HepG2 (cell line): ENCODE results near the gene EXOC1. TPM values are rescaled to one million over a fixed set of nuclear protein-coding genes. Genes with fewer than 3 reads are reported as not detected.

Experiments used
- ATAC-seq: fragments of 200-7000 bp; cut with Tn5 transposase; 3 replicates; pipeline ENCODE4 v1.9.1; 2020; ENCODE audit warnings: mild to moderate bottlenecking, moderate library complexity
- BruUV-seq: library from RNA; stranded (reverse); fragments of 400-500 nt; replicated peaks from 2 replicates; lab custom pipeline; 2021; lab: Mats Ljungman, UMichigan
- CTCF ChIA-PET: fragments of 300-600 bp; formaldehyde crosslinking; extraction: SDS; loops from one replicate; lab custom pipeline; 2021; ENCODE audit warnings: low total read pairs, inconsistent platforms, low intra/inter-chr PET ratio; lab: Yijun Ruan, JAX
- POLR2A ChIA-PET: fragments of 350-600 bp; sonication (Branson Sonifier 250); formaldehyde crosslinking; loops from one replicate; lab custom pipeline; 2020; ENCODE audit warnings: antibody characterized with exemption, inconsistent platforms; lab: Yijun Ruan, JAX
- DNase-seq: peaks from one replicate; pipeline ENCODE4 v3.0.0-alpha.2; 2015; ENCODE audit warnings: low spot score
- FAIRE-seq: peaks from 3 replicates; lab custom pipeline; 2011; peaks lifted over from hg19 to GRCh38; lab: Jason Lieb, UNC
- H2AFZ ChIP-seq: one replicate; pipeline ENCODE4 v1.6.1; 2011; ENCODE audit warnings: low read length, inconsistent platforms
- H3K27ac ChIP-seq: fragments of 300-600 bp; 3 replicates; pipeline ENCODE4 v1.8.0; 2011; ENCODE audit warnings: mixed run types, mild to moderate bottlenecking, mixed read lengths, low read length, inconsistent platforms; ENCODE audit not compliant: insufficient read depth; ENCODE audit errors: extremely low read length
- H3K27me3 ChIP-seq, 2 experiments: fragments of 200-600 bp in 1 of 2; 2 replicates in 1 of 2; 3 replicates in 1 of 2; pipeline versions ENCODE4 v1.6.0 to v1.8.0; 2011; ENCODE audit warnings: low read length in 2 of 2, mild to moderate bottlenecking in 2 of 2, moderate library complexity in 2 of 2, inconsistent platforms in 1 of 2; ENCODE audit not compliant: insufficient read depth in 2 of 2, control insufficient read depth in 1 of 2
- H3K36me3 ChIP-seq, 2 experiments: fragments of 200-600 bp in 1 of 2; replicated peaks in 1 of 2; 2 replicates in 1 of 2; 3 replicates in 1 of 2; pipeline versions ENCODE4 v1.5.1 to v1.8.0; 2011; ENCODE audit warnings: low read length in 2 of 2, inconsistent platforms in 1 of 2; ENCODE audit not compliant: insufficient read depth in 2 of 2, control insufficient read depth in 1 of 2
- H3K4me1 ChIP-seq: 2 replicates; pipeline ENCODE4 v1.5.1; 2012; ENCODE audit warnings: low read length, inconsistent platforms; ENCODE audit not compliant: insufficient read depth
- H3K4me2 ChIP-seq: 2 replicates; pipeline ENCODE4 v1.6.0; 2011; ENCODE audit warnings: low read depth, low read length, inconsistent platforms
- H3K4me3 ChIP-seq, 3 experiments: fragments of 200-600 bp in 1 of 3; sonication (generic), shearing (Covaris generic) in 1 of 3; replicated peaks in 1 of 3; 2 replicates each; pipeline ENCODE4 v1.5.1; 2011 to 2016; ENCODE audit warnings: low read length in 3 of 3, inconsistent platforms in 2 of 3, low read depth in 2 of 3, mild to moderate bottlenecking in 2 of 3, control low read depth in 1 of 3, mixed read lengths in 1 of 3; ENCODE audit not compliant: insufficient read depth in 1 of 3
- H3K79me2 ChIP-seq: one replicate; pipeline ENCODE4 v1.6.1; 2011; ENCODE audit warnings: low read length, inconsistent platforms; ENCODE audit not compliant: insufficient read depth
- H3K9ac ChIP-seq: 2 replicates; pipeline ENCODE4 v1.6.0; 2011; ENCODE audit warnings: mild to moderate bottlenecking, low read depth, low read length, inconsistent platforms; ENCODE audit not compliant: insufficient read depth
- H3K9me3 ChIP-seq: 2 replicates; pipeline ENCODE4 v1.5.1; 2012; ENCODE audit warnings: mild to moderate bottlenecking, low read length
- H4K20me1 ChIP-seq: 2 replicates; pipeline ENCODE4 v1.6.0; 2011; ENCODE audit warnings: inconsistent platforms, mild to moderate bottlenecking, low read length, moderate library complexity; ENCODE audit not compliant: insufficient read depth
- BCL6 ChIP-seq: IDR thresholded peaks from 2 replicates; pipeline ENCODE4 v1.6.1; 2016; ENCODE audit warnings: missing genetic modification reagents, missing compliant biosample characterization
- DNMT3B ChIP-seq: conservative IDR thresholded peaks from 2 replicates; pipeline ENCODE4 v1.6.1; 2016; ENCODE audit warnings: missing biosample characterization, control low read depth
- KAT8 ChIP-seq: IDR thresholded peaks from 2 replicates; pipeline ENCODE4 v1.6.1; 2016; ENCODE audit warnings: missing genetic modification reagents, missing compliant biosample characterization
- MIER2 ChIP-seq: IDR thresholded peaks from 2 replicates; pipeline ENCODE4 v1.6.1; 2016; ENCODE audit warnings: missing biosample characterization, missing genetic modification reagents
- NAIF1 ChIP-seq: sonication (generic); formaldehyde crosslinking; IDR thresholded peaks from 2 replicates; pipeline ENCODE4 v1.5.0; 2020; ENCODE audit warnings: mild to moderate bottlenecking, missing genetic modification reagents, borderline replicate concordance
- PCBP2 ChIP-seq: fragments of 200-400 bp; formaldehyde crosslinking; optimal IDR thresholded peaks from 2 replicates; pipeline ENCODE3; 2018; ENCODE audit warnings: low read length, low read depth; ENCODE audit not compliant: poor library complexity, severe bottlenecking
- PRMT3 ChIP-seq: sonication (generic); formaldehyde crosslinking; IDR thresholded peaks from 2 replicates; pipeline ENCODE4 v1.8.1; 2022; ENCODE audit warnings: low read depth, mild to moderate bottlenecking, moderate library complexity, missing genetic modification reagents, borderline replicate concordance
- REPIN1 ChIP-seq: sonication (generic); formaldehyde crosslinking; IDR thresholded peaks from 2 replicates; pipeline ENCODE4 v1.8.0; 2022; ENCODE audit warnings: missing genetic modification reagents, low read depth, mild to moderate bottlenecking, borderline replicate concordance
- YY1 ChIP-seq: IDR thresholded peaks from 2 replicates; pipeline ENCODE4 v1.6.1; 2011; ENCODE audit warnings: low read length, low read depth, moderate library complexity, mild to moderate bottlenecking; ENCODE audit not compliant: insufficient read depth, insufficient replicate concordance
- ZNF558 ChIP-seq: sonication (generic); formaldehyde crosslinking; IDR thresholded peaks from 2 replicates; pipeline ENCODE4 v1.9.0; 2022; ENCODE audit warnings: mild to moderate bottlenecking, missing genetic modification reagents, borderline replicate concordance
- ZNF891 ChIP-seq: sonication (generic); formaldehyde crosslinking; IDR thresholded peaks from 2 replicates; pipeline ENCODE4 v1.5.0; 2020; ENCODE audit warnings: mild to moderate bottlenecking, missing genetic modification reagents
- ZSCAN9 ChIP-seq: IDR thresholded peaks from 2 replicates; pipeline ENCODE4 v1.6.1; 2016; ENCODE audit warnings: borderline replicate concordance
- WGBS: methylation state at CpG from one replicate; pipeline ENCODE4 v1.1.6; 2017; ENCODE audit warnings: low lambda C conversion rate; 5-methylcytosine and 5-hydroxymethylcytosine counted together
- in situ Hi-C: cut with HindIII; loops from 2 replicates; pipeline ENCODE4 v1.10.0; 2017; ENCODE audit warnings: low pct_unique_long_range_greater_than_20kb; ENCODE audit not compliant: extremely low pct_ligation_motif_present
- intact Hi-C: fragments of 100-400 bp; cut with micrococcal nuclease; formaldehyde crosslinking; loops from one replicate; pipeline ENCODE4 v1.10.0; 2022; ENCODE audit not compliant: unreplicated experiment
- polyA plus RNA-seq, 8 experiments: library from polyadenylated mRNA; depleted of rRNA in 3 of 8; stranded (reverse) in 7 of 8; unstranded in 1 of 8; fragments of >200 nt; fragmentation: Illumina TruSeq in 4 of 8; extraction: Trizol in 4 of 8; gene quantifications; 2 replicates each; pipeline versions ENCODE4 v1.2.1 to v1.2.3, GENCODE V29; 2011 to 2016; ENCODE audit warnings: low read depth in 4 of 8, missing spikeins in 1 of 8, mixed read lengths in 1 of 8; ENCODE audit not compliant: insufficient read depth in 1 of 8
- total RNA-seq, 5 experiments: library from RNA; depleted of rRNA; stranded (reverse); fragments of >200 nt; fragmentation: Illumina TruSeq; extraction: Trizol; gene quantifications; 2 replicates each; pipeline ENCODE4 v1.2.3, GENCODE V29; 2016; ENCODE audit warnings: low read depth in 1 of 5
- TF ChIP-seq, protein P1 (sequence below): IDR thresholded peaks from 2 replicates; pipeline ENCODE4 v1.6.1; 2016; ENCODE audit warnings: missing genetic modification reagents, missing compliant biosample characterization
- TF ChIP-seq, protein P2 (sequence below): sonication (generic); formaldehyde crosslinking; IDR thresholded peaks from 2 replicates; pipeline ENCODE4 v1.8.1; 2023; ENCODE audit warnings: missing genetic modification reagents, mild to moderate bottlenecking, borderline replicate concordance
- TF ChIP-seq, protein P3 (sequence below): IDR thresholded peaks from 2 replicates; pipeline ENCODE4 v1.6.1; 2018; ENCODE audit warnings: missing genetic modification reagents, mild to moderate bottlenecking, missing compliant biosample characterization
- TF ChIP-seq, protein P4 (sequence below): sonication (generic); formaldehyde crosslinking; IDR thresholded peaks from 2 replicates; pipeline ENCODE4 v1.5.1; 2020; ENCODE audit warnings: missing genetic modification reagents, mild to moderate bottlenecking, borderline replicate concordance

EXOC1 gene
- total and polyA plus RNA-seq, 2 of the 13 experiments (the other 11 are each of a cell fraction or from before 2014, with no cell fraction given): 9.1 to 18.4 TPM

DNA sequence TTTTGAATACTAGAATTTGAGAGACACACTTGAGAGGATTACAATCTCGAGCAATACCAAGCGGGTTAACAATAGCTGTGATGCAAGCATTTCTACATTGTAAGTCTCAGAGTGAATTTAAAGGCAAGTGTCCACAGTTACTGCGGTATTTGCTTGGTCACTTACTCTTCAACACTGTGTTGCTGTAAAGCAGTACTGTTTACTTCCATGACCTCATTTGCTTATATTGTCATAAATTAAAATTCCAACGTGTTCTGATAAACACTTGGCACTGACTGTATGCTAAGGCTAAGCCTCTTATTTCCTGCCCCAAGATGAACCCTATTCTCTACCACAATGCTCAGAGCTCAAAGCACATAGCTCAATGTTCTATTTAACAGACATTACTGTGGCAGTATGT, 22.7 kb upstream of the EXOC1 start:
- WGBS: 8% methylated on average over 4 of the region's 4 CpGs
- Histone ChIP-seq H3K27me3 (peaks cover 0 to 3% of the 10 kb centered on the region in 2 experiments; a peak in 1 of 5 replicates), H3K4me1 (no peaks in the 10 kb centered on the region), H3K9ac (no peak overlapping the region), H3K4me2 (no peak overlapping the region), H3K36me3 (no peaks in the 10 kb centered on the region), H2AFZ (no peak overlapping the region), H3K4me3 (no peak overlapping the region), H3K27ac (no peak overlapping the region), H4K20me1 (no peaks in the 10 kb centered on the region), H3K9me3 (no peaks in the 10 kb centered on the region), H3K79me2 (no peaks in the 10 kb centered on the region)
- POLR2A ChIA-PET: no interaction called here
- TF ChIP-seq REPIN1 (CRISPR knock-in tag) (no peak), KAT8 (CRISPR knock-in tag) (no peak), ZNF558 (no peak), BCL6 (CRISPR knock-in tag) (no peak), PRMT3 (CRISPR knock-in tag) (no peak), ZNF891 (CRISPR knock-in tag) (no peak), NAIF1 (no peak), ZSCAN9 (CRISPR knock-in tag) (no peak), PCBP2 (no peak), YY1 (no peak), MIER2 (CRISPR knock-in tag) (no peak), DNMT3B (CRISPR knock-in tag) (no peak)
- TF ChIP-seq, protein P1, sequence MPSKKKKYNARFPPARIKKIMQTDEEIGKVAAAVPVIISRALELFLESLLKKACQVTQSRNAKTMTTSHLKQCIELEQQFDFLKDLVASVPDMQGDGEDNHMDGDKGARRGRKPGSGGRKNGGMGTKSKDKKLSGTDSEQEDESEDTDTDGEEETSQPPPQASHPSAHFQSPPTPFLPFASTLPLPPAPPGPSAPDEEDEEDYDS (CRISPR knock-in tag): no peak
- TF ChIP-seq, protein P2, sequence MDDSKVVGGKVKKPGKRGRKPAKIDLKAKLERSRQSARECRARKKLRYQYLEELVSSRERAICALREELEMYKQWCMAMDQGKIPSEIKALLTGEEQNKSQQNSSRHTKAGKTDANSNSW (CRISPR knock-in tag): no peak
- TF ChIP-seq, protein P3, sequence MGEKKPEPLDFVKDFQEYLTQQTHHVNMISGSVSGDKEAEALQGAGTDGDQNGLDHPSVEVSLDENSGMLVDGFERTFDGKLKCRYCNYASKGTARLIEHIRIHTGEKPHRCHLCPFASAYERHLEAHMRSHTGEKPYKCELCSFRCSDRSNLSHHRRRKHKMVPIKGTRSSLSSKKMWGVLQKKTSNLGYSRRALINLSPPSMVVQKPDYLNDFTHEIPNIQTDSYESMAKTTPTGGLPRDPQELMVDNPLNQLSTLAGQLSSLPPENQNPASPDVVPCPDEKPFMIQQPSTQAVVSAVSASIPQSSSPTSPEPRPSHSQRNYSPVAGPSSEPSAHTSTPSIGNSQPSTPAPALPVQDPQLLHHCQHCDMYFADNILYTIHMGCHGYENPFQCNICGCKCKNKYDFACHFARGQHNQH (CRISPR knock-in tag): no peak
- TF ChIP-seq, protein P4, sequence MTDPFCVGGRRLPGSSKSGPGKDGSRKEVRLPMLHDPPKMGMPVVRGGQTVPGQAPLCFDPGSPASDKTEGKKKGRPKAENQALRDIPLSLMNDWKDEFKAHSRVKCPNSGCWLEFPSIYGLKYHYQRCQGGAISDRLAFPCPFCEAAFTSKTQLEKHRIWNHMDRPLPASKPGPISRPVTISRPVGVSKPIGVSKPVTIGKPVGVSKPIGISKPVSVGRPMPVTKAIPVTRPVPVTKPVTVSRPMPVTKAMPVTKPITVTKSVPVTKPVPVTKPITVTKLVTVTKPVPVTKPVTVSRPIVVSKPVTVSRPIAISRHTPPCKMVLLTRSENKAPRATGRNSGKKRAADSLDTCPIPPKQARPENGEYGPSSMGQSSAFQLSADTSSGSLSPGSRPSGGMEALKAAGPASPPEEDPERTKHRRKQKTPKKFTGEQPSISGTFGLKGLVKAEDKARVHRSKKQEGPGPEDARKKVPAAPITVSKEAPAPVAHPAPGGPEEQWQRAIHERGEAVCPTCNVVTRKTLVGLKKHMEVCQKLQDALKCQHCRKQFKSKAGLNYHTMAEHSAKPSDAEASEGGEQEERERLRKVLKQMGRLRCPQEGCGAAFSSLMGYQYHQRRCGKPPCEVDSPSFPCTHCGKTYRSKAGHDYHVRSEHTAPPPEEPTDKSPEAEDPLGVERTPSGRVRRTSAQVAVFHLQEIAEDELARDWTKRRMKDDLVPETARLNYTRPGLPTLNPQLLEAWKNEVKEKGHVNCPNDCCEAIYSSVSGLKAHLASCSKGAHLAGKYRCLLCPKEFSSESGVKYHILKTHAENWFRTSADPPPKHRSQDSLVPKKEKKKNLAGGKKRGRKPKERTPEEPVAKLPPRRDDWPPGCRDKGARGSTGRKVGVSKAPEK: no peak
- in situ Hi-C loops: no loop called here
- ATAC-seq (no peak), FAIRE-seq (no peak), DNase-seq (no peak)
- CTCF ChIA-PET: no interaction called here
- no TSS peak for BruUV-seq
- intact Hi-C loops: no loop called here
